ENCODE data around the gene U2AF1L4.

The U2AF1L4 gene

GRCh38 chr19:35774274-35775045, 29.2 kb upstream of the U2AF1L4 start (continued):
- no peak for TF ChIP-seq MYNN (tag by site-specific recombination; IDR thresholded peaks at IDR 0.05; ENCODE audit: borderline replicate concordance)
- TF ChIP-seq, protein P1, sequence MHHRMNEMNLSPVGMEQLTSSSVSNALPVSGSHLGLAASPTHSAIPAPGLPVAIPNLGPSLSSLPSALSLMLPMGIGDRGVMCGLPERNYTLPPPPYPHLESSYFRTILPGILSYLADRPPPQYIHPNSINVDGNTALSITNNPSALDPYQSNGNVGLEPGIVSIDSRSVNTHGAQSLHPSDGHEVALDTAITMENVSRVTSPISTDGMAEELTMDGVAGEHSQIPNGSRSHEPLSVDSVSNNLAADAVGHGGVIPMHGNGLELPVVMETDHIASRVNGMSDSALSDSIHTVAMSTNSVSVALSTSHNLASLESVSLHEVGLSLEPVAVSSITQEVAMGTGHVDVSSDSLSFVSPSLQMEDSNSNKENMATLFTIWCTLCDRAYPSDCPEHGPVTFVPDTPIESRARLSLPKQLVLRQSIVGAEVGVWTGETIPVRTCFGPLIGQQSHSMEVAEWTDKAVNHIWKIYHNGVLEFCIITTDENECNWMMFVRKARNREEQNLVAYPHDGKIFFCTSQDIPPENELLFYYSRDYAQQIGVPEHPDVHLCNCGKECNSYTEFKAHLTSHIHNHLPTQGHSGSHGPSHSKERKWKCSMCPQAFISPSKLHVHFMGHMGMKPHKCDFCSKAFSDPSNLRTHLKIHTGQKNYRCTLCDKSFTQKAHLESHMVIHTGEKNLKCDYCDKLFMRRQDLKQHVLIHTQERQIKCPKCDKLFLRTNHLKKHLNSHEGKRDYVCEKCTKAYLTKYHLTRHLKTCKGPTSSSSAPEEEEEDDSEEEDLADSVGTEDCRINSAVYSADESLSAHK (tag by site-specific recombination; IDR thresholded peaks at IDR 0.05), result peak; percentile 71; the same call in 1 of the 2 replicates
- no peak for TF ChIP-seq ZNF830 (tag by site-specific recombination; IDR thresholded peaks at IDR 0.05; ENCODE audit: low read depth)
- TF ChIP-seq ZFHX2 (tag by site-specific recombination; conservative IDR thresholded peaks at IDR 0.05), result no peak
- TF ChIP-seq ZNF280D (tag by site-specific recombination; IDR thresholded peaks at IDR 0.05), result no peak
- no peak for TF ChIP-seq ZNF341 (tag by site-specific recombination; IDR thresholded peaks at IDR 0.05; ENCODE audit: low read depth)
- TF ChIP-seq INSM2 (tag by site-specific recombination; IDR thresholded peaks at IDR 0.05), result 0 out of 2 replicates have a peak, but pooled peaks have one; percentile 13
- peak; percentile 65 for TF ChIP-seq ZBTB17 (tag by site-specific recombination; IDR thresholded peaks at IDR 0.05)
- TF ChIP-seq ZNF792 (tag by site-specific recombination; IDR thresholded peaks at IDR 0.05), result no peak
- peak; percentile 40; the same call in 1 of the 2 replicates for TF ChIP-seq ZXDB (tag by site-specific recombination; IDR thresholded peaks at IDR 0.05)
- TF ChIP-seq ZNF311 (tag by site-specific recombination; IDR thresholded peaks at IDR 0.05; ENCODE audit: borderline replicate concordance), result no peak
- TF ChIP-seq ZNF148 (tag by site-specific recombination; IDR thresholded peaks at IDR 0.05; ENCODE audit: borderline replicate concordance), result no peak
- TF ChIP-seq ZNF174 (tag by site-specific recombination; IDR thresholded peaks at IDR 0.05), result no peak
- TF ChIP-seq SP7 (tag by site-specific recombination; IDR thresholded peaks at IDR 0.05), result no peak
- no peak for TF ChIP-seq OSR2 (tag by site-specific recombination; IDR thresholded peaks at IDR 0.05)

Data from HEK293 (cell line).